Right ventricle myocardium superior (tissue), 1 donor: ENCODE measurements around the gene SLC39A11. TPM values are rescaled to one million over a fixed set of nuclear protein-coding genes. Genes with fewer than 3 reads are reported as not detected.

ENCODE experiments used
- ATAC-seq: fragments of 200-7000 bp; cut with Tn5 transposase; one replicate; pipeline ENCODE4 v1.9.1; 2020; ENCODE audit warnings: mild to moderate bottlenecking; ENCODE audit not compliant: poor library complexity
- DNase-seq: peaks from one replicate; pipeline ENCODE4 v3.0.0-alpha.2; 2020
- intact Hi-C: fragments of 100-400 bp; cut with DNase I; formaldehyde crosslinking; loops from one replicate; pipeline ENCODE4 v1.11.2; 2022
- total RNA-seq: library from RNA; stranded (reverse); fragmentation: NEBNext Ultra II Directional; extraction: Animal tissue kit (Norgen Biotek cat#: 25700); gene quantifications from one replicate; pipeline ENCODE4 v1.2.1, GENCODE V29; 2021
- donor health status: DM: no; HTN: yes; CAD: no; lungs with severe emphysema.

The SLC39A11 gene
- total RNA-seq, 1 donor from 2014 or later, result 5.5 TPM

GRCh38 chr17:72683506-72684404 lies 408.7 kb downstream of the SLC39A11 start:
- DNase-seq (no peak), ATAC-seq (peak; percentile 45)
- intact Hi-C loops, result no loop called here

- intact Hi-C loops, result no loop called here
- no peak for ATAC-seq
- DNase-seq, result no peak
These were observed 409.9 kb downstream of the SLC39A11 start for GRCh38 chr17:72682605-72683004.

- intact Hi-C loops, result no loop called here
- DNase-seq, result no peak
- no peak for ATAC-seq
These were observed 410.6 kb downstream of the SLC39A11 start for GRCh38 chr17:72681844-72682243.

- ATAC-seq, result no peak
- DNase-seq, result no peak
- intact Hi-C loops, result no loop called here
These were observed 414.6 kb downstream of the SLC39A11 start for GRCh38 chr17:72677714-72678390.

- intact Hi-C loops, result no loop called here
- ATAC-seq (no peak), DNase-seq (no peak)
These were observed 415.4 kb downstream of the SLC39A11 start for GRCh38 chr17:72677108-72677507.

- intact Hi-C loops, result no loop called here
- DNase-seq, result no peak
These were observed 419.8 kb downstream of the SLC39A11 start for GRCh38 chr17:72672729-72673128.

GRCh38 chr17:72671016-72671415 lies 421.5 kb downstream of the SLC39A11 start:
- DNase-seq (no peak), ATAC-seq (no peak)
- intact Hi-C loops, result no loop called here

More at GRCh38 chr17:72672729-72673128, 419.8 kb downstream of the SLC39A11 start:
- no peak for ATAC-seq

GRCh38 chr17:72667096-72668063 lies 425.1 kb downstream of the SLC39A11 start:
- ATAC-seq (no peak), DNase-seq (no peak)
- intact Hi-C loops, result no loop called here

GRCh38 chr17:72665852-72666851 lies 426.3 kb downstream of the SLC39A11 start:
- DNase-seq (no peak), ATAC-seq (no peak)
- intact Hi-C loops, result no loop called here

- no peak for DNase-seq
- no peak for ATAC-seq
- intact Hi-C loops, result no loop called here
These were observed 429.7 kb downstream of the SLC39A11 start for GRCh38 chr17:72662827-72663190.

- DNase-seq, result no peak
- no peak for ATAC-seq
- intact Hi-C loops, result no loop called here
These were observed 430.3 kb downstream of the SLC39A11 start for GRCh38 chr17:72661945-72662826.

GRCh38 chr17:72661116-72661944 lies 431.2 kb downstream of the SLC39A11 start:
- ATAC-seq, result no peak
- DNase-seq, result no peak
- intact Hi-C loops, result no loop called here

GRCh38 chr17:72660274-72661115 lies 432.0 kb downstream of the SLC39A11 start:
- ATAC-seq (no peak), DNase-seq (no peak)
- intact Hi-C loops, result no loop called here

GRCh38 chr17:72659811-72660210 lies 432.7 kb downstream of the SLC39A11 start:
- DNase-seq (no peak), ATAC-seq (no peak)
- intact Hi-C loops, result no loop called here

GRCh38 chr17:72658675-72659074 lies 433.8 kb downstream of the SLC39A11 start:
- DNase-seq, result no peak
- intact Hi-C loops, result no loop called here
- ATAC-seq, result peak; percentile 94
